Stimulated activated CD4-positive, alpha-beta T cell treated with anti-CD3 and anti-CD28 coated beads, Interleukin-4, amount 100 ng/mL, for 1 hour (primary cell): ENCODE data around the gene PABPC1L.

Experiments used
- DNase-seq: peaks from one replicate; pipeline ENCODE4 v3.0.0-alpha.2; 2020

PABPC1L gene

DNA sequence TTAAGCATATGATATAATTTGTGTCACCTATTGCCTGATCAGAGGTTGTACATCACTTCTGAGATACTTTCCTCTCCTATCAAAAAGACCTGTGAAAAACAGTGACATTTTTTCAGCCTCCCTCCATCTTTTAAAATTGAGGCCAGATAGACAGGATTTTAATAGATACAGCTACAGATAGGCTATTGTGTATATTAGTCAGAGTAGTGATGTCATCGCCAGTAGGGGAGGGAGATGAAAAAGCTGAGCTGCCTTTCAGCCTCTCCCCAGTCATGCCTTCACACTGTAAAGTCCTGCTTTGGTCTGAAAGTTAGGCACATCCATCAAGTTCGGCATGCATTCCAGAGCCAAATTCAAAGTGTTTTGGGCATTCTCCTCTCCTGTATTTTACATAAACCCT is 7.9 kb upstream of the PABPC1L start:
- DNase-seq, result no peak

DNA sequence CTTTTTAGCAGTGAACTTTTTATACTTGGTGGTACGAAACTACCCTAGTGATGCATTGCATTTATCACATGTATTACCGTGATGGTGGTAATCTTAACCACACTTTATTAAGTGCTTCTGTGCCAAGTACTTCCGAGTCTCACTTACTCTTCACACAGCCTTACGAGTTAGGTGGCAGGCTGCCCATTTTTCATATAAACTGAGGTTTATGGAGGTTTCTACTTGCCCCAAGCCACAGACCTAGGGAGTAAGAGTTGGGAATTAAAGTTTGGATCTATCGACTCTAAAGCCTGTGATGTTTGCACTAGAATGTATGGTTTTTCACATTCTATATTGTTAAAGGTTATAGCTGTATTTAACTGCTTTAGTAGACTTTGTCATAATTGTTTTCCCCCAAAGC is 5.5 kb upstream of the PABPC1L start:
- DNase-seq, result no peak

DNA sequence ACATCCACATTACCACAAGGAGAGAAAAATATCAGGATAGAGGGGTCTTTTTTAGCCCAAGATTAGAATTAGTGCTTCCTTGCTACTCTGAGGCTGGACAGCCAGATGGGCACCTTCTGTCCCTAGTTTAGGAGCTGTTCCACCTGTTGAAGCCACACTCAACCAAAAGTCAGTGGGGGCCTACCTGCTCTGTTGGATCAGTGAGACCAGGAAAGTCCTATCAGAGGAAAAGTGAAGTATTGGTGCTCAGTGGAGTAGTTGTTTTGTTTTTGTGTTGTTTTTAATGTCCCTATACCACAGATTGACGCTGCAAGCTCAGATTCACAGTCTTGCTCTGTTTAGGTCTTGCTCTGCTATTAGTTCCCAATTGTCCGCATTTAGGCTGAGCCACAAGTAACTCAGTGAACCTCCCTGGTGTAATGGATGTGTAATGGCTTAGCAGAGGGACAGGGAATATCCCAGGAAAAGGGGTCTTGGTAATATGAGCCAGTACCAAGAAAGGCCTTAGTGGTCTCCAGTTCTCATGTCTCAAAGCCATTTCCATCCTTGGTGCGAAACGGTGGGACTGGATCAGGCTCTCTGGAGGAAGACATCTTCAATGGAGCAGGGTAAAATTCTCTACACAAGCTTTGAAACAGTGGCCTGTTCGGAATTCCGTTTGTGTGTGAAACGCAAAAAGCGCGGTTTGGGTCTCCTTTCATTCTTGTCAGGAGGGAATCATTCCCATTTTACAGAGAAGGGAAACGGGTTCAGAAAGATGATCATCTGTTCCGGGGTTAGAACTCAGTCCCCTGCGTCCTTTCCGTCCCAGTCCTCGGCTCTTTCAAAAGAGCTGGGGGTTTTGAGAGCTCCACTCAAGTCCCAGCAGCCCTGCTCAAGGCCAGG is 631 bp upstream of the PABPC1L start:
- no peak for DNase-seq

DNA sequence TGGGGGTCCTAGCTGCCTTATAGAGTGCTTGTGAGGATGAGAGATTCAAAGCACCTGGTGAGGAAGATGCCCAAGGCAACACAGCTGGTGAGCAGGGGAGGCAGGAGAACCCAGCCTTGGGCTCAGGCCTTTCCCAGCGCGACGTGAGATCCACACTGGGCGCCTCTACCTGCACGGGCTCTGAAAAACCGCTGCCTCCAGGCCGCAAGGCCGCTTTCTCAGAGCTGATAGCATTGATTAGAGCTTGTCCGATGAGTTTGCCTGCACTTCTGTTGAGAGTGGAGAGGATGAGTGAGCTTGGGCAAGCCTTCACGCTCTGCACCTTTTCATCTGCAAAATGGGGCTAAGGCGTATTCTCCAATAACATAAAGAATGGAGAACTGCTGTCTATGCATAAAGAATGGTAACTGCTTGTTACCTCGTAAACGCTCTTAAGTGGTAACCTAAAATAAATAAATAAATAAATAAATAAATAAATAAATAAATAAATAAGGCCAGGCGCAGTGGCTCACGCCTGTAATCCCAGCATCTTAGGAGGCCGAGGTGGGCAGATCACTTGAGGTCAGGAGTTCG is 916 bp downstream of the PABPC1L start:
- no peak for DNase-seq

DNA sequence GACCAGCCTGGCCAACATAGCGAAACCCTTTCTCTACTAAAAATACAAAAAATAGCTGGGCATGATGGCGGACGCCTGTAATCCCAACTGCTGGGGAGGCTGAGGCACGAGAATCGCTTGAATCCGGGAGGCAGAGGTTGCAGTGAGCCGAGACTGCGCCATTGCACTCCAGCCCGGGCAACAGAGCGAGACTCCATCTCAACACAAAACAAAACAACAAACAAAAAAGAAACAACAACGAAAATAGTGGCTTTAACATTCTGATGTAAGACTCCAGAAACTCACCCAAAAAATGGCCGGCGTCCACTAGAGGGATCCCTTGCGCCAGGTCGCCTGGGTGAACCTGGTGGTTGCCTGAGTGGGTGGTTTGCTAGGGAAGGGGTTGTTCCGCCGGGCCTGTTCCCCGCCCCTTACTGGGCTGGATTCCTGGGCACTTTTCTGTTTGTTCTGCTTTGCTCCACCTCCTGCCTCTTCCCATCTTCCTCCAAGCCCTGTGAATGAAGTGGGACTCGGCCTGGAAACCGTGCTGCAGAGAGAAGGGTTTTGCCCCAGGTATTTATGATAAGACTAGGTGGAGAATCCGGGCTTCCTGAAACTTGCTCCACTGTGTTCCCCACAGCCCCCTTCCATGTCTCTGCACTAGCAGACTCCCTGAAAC is 1.5 kb downstream of the PABPC1L start:
- peak; percentile 47 for DNase-seq

DNA sequence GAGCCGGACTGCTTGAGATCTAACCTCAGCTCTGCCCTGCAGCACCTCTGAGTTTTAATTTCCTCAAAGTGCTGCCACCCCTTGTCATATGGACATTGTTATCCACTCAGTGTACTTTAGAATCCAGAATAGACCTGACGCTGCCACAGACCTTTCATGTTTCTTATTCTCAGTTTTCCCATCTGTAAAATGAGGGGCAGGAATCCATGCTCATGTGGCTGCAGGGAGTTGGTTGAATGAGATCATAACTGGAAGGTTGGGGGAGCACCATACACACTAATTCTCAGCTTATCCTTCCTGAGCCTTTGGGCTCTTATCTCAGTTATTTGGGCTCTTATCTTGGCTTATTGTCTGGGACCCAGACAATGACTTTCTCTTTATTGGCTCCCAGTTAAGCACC is 2.3 kb downstream of the PABPC1L start:
- no peak for DNase-seq

DNA sequence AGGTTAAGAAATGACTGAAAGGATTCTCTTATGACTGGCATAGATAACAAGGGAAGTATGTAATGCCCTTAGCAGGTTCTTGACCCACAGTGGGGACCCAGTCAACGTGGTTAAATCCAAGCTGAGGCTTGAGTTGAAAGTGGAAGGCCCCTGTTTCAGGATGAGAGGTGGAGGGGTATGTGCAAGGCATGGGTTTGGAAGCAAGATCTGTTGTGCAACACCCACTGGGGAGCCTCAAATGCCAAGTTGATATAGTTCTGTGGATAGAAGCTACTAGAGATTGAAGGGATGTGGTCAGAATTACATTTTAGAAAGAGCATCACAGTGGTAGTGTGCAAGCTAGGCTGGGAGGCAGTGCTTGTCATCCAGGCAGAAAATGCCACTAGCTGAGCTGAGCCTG is 5.1 kb downstream of the PABPC1L start:
- DNase-seq, result no peak

DNA sequence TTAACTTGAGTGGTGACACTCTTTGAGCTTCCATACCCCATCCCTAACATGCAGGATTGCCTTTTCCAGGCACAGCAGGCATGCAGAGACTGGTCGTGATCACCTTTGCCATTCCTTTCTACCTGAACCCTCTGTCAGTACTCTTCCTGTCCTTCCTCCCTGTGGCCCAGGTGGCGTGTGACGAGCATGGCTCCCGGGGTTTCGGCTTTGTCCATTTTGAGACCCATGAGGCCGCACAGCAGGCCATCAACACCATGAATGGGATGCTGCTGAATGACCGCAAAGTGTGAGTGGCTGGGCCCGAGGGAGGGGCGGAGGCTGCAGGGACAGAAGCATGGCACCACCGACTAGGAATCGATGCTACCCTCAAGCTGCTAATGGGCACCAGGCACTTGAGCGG is 6.7 kb downstream of the PABPC1L start:
- no peak for DNase-seq

DNA sequence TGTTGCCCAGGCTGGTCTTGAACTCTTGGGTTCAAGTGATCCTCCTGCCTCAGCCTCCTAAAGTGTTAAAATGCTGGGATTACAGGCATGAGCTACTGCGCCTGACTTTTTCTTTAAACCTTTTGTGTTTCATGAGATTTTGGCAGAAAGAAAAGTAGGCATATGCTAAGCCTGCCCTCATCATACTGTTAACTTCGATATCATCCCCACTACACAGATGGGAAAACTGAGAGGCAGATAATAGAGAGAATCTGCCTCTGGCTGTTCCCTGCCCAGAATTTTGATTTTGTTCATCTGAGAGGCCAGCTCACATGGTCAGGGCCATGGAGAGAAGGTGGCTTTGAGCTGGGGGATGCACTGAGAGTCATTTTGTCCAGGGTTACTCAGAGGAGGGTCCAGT is 7.5 kb downstream of the PABPC1L start:
- no peak for DNase-seq

DNA sequence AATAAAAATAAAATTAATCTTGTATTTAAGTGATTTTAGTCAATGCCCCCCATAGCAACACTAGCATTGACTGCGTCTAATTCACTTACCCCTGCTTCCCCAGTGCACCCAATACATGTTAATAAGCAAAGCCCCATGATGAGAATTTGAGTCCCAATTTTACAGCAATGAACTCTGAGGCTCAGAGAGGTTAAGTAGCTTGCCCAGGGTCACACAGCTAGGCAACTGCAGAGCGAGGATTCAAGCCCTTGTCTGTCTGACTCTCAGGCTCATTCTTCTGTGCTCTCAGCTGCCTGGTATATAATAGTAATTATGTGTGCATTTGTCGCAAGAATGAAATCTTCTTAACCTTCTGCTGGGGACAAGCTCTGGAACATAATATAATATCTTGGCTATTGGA is 8.5 kb downstream of the PABPC1L start:
- no peak for DNase-seq

DNA sequence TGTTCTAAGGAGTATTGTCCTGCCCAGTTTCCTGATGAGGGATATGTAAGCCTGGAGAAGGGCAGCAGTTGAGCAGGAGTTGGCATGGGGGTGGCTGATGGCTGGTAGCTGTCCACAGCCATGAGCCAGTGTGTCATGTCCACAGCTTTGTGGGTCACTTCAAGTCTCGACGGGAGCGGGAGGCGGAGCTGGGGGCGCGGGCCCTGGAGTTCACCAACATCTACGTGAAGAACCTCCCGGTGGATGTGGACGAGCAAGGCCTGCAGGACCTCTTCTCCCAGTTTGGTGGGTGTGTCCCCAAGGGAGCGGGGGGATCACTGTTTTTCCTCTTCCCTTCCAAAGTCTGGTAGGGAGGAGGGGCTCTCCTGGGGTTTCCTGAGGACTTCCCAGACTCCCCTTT is 8.9 kb downstream of the PABPC1L start:
- DNase-seq, result no peak

DNA sequence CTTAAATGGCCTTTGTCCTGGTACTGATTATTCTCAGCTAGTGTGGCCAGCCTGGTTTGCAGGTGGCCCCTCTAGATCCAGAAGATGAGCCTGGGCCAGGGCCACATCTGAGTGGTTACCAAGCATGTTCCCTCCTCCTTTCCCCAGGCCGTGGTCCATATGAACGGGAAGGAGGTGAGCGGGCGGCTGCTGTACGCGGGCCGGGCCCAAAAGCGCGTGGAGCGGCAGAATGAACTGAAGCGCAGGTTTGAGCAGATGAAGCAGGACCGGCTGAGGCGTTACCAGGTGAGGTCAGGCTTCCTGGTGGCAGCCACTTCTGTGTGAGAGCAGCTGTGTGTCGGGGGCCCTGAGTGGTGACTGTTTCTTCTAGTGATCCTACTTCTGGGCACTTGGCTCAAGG is 11.6 kb downstream of the PABPC1L start:
- DNase-seq, result no peak

DNA sequence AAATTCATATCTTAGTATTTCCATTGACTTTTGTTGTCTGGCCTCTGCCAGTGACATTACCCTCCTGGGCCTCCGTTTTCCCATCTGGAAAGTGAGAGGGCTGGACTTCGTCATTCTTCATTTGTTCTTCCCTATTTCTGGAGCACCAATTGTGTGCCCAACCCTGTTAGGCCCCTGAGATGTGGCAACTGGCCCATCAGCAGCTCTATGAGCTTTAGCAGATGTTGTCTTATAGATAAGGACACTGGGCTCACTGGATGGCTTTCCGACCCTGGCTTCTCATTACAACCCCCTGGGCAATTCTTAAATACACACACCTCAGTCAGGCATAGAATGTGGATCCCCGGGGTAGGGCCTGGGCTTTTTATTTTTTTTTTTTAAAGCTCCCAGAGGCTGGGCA is 14.7 kb downstream of the PABPC1L start:
- no peak for DNase-seq

DNA sequence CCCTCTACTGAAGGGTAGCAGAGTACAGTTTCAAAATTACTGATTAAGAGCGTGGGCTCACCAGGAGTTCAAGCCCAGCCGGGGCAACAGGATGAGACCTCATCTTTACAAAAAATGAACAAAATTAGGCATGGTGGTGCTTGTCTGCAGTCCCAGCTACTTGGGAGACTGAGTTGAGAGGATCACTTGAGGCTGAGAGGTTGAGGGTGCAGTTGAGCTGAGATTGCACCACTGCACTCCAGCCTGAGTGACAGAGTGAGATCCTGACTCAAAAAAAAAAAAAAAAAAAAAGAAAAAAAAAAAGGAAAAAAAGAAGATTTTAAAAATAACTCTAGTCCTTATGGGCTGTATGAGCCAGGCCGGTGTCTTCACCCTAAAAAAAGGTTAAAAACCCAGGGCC is 18.7 kb downstream of the PABPC1L start:
- DNase-seq, result no peak

DNA sequence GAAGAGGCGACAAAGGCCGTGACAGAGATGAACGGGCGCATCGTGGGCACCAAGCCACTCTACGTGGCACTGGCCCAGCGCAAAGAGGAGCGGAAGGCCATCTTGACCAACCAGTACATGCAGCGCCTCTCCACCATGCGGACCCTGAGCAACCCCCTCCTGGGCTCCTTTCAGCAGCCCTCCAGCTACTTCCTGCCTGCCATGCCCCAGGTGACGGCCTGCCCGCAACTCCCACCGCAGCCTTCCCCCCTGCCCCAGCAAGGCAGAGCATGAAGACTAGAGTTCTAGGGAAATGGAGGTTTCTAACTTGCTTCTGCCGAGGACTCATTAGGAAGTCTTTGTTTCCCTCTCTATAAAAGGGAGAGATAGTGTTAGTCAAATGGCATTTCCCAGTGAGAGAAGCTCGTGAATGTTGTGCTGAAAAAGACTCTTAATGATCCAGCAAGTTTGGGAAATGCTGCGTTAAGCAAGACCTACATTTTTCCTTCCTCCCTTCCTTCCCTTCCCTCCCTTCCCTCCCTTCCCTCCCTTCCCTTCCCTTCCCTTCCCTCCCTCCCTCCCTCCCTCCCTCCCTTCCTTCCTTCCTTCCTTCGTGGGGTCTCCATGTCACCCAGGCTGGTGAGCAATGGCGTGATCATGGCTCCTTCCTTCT is 20.8 kb downstream of the PABPC1L start:
- DNase-seq, result no peak

DNA sequence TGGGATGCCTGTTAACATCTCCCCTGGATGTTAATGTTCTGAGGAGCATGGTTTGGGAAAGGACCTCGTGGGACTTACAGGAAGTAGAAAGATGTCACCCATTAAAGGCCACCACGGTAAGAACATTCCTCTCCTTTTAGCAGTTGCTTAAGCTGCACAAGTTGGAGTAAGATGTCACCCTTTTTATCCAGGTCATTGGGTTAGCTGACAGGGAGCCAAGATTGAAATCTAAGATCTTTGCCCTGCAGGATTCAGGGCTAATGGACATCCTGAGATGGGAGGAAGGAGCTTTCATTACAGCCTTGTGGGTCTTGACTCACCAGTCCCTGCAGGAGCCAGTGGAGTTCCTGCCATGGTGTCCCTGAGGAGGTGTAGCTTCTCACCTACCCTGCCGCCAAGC is 22.1 kb downstream of the PABPC1L start:
- no peak for DNase-seq

DNA sequence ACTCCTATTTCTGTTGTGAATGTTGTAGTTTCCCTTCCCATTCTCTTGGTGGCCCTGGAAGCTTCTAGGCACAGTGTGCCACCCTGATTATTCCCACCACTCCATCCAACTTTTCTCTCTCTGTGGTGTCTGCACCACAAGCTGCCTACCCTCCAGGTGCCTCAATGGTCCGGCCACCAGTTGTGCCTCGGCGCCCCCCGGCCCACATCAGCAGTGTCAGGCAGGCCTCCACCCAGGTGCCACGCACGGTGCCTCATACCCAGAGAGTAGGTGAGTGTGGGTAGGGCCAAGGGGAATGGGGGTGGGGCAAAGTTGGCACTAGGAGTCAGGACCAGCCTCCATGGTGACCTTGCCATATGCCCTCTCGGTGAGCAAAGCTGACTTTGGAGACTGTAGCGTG is 23.1 kb downstream of the PABPC1L start:
- DNase-seq, result no peak

DNA sequence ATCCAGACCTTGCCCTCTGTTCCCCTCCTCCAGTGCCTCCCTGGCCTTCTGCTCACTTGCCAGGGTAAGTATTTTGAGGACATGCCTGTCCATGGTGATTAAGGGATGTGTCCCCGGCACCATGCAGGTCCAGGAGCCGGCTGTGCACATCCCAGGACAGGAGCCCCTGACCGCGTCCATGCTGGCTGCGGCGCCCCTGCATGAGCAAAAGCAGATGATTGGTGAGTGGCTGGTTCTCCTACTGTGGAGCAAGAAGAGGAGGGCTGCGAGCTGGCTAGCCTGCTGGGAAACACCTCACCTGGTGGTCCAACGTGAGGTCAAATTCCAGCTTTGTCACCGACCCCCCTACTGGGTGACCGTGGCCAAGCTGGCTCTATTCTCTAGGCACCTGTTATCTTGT is 26.6 kb downstream of the PABPC1L start:
- no peak for DNase-seq

DNA sequence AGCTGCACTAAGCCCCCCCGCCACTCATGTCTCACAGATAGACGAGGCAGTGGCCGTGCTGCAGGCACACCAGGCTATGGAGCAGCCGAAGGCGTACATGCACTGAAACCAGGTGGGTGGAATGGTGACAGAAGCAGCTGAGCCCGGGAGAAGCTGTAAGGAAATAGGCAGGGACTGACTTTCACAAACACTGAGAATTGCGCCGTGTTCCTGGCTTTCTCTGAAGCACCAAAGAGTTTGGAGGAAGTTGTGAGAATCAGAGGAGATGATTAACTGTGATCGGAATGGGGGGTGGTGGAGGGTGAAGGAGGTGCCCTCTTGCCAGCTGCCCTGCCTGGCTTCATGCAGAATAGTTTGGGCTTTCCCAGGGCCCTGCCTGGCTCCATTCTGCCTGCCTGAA is 28.8 kb downstream of the PABPC1L start:
- DNase-seq, result no peak

DNA sequence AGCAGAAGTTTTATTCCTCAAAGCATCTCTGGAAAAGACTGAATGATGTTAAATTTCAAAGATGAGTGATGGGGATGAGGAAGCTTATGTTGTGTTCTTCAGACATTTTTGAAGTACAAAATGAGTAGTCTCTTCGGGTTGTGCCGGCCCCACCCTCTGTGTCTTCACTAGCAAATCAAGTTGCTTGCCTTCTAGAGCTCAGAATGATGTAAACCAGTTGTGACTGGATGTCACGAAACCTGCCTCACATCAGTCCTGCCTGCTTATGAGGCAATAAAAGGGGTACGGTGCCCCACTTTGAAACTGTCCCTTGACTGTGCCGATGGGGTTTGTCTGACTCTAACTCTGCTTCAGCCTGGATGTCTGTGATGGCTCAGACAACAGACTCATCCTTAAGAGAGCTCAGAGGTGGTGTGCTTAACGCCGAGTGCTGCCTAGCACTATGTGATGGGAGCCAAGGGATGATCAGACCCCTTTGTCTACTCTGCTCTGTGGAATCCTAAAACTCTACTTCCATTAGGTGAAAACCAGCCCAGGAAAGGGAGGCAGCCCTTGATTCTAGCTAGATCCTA is 31.3 kb downstream of the PABPC1L start:
- no peak for DNase-seq

DNA sequence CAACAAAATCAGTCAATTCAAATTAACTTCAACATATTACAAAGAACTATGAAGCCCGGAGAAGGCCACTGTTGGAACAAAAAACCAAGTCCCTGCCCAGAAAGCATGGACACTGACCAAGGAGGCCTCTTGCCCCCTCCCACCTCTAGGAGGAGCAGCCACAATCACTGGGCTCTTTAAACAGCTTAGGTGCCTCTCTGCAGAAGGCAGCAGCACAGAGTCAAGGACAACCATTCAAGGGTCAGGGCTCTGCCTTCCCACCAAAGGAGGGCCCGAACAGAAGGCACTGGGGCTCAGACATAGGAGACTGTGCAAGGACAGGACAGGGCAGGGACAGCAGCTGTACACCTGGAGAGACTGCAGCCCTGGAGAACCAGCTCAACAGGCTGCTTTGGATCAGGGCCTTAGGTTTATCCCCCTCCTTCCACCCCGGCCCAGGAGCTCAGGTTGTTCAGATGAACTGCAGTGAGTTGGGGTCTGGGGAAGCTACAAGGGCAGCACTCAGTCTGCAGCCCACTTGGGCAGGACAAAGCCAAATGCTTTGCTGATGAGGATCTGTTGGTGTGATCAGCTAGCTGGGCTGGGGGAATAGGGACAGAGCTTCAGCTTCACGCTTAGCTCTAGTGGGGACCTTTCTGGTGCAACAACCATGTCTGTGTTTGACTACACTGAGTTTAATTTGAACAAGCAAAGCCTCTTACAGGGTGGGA is 32.6 kb downstream of the PABPC1L start:
- DNase-seq, result no peak

DNA sequence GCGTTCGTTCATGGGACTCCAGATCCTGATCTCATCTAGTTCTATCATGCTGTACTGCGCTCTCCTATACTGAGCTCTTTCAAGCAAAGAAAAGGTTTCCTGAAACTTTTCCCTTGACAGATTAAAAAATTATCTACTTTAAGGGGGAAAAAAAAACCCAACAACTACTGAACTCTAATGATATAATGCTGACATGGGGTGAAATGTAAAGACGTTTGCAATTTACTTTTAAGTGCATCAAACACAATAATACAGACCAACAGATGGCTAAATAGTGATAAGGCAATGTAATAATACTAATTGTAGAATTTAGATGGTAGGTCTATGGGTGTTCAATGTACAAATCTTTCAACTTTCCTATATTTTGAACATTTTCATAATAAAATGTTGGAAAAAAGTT is 34.0 kb downstream of the PABPC1L start:
- DNase-seq, result no peak

DNA sequence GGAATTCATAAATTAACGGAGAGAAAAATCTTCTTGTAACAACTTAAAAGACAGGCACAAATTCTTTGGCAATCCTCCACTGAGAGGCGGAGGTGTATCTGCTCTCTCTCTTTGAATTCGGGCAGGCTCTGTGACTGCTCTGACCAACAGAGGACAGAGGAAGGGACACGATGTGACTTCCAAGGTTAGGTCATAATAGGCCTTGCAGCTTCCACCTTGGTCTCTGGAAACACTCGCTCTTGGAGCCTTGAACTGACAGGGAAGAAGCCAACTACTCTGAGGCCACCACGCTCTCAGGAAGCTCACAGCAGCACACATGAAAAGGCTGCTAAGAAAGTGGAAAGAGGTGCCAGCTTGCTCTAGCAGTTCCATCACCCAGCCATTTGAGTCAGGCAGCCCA is 35.4 kb downstream of the PABPC1L start:
- no peak for DNase-seq
